OCI-LY3 (cell line): ENCODE data around the gene LRPPRC.

Experiments
- H2AFZ ChIP-seq: fragments of 200-600, 300-600 bp; shearing (Covaris generic); 2 replicates; pipeline ENCODE4 v1.6.0; 2014; ENCODE audit warnings: antibody characterized with exemption, low read depth, low read length
- H3K27ac ChIP-seq: fragments of 200-600, 300-600 bp; sonication (generic); 2 replicates; pipeline ENCODE4 v1.5.1; 2014; ENCODE audit warnings: mild to moderate bottlenecking, low read length, moderate library complexity, mixed read lengths
- H3K27me3 ChIP-seq: fragments of 200-600, 300-600 bp; sonication (generic); 2 replicates; pipeline ENCODE4 v1.6.1; 2014; ENCODE audit warnings: low read depth, low read length, mixed read lengths
- H3K36me3 ChIP-seq: fragments of 200-600, 300-600 bp; sonication (generic); replicated peaks from 2 replicates; pipeline ENCODE3; 2014; ENCODE audit warnings: low read depth, low read length, mixed read lengths
- H3K4me1 ChIP-seq: fragments of 300-600, 200-600 bp; sonication (generic); 2 replicates; pipeline ENCODE4 v1.6.1; 2014; ENCODE audit warnings: low read length, mixed read lengths
- H3K4me2 ChIP-seq: fragments of 200-600, 300-600 bp; sonication (generic); 2 replicates; pipeline ENCODE4 v1.6.1; 2014; ENCODE audit warnings: low read length, mixed read lengths
- H3K4me3 ChIP-seq: fragments of 300-600, 200-600 bp; sonication (generic); 2 replicates; pipeline ENCODE4 v1.5.1; 2014; ENCODE audit warnings: antibody characterized with exemption, mild to moderate bottlenecking, low read length, moderate library complexity
- H3K79me2 ChIP-seq: fragments of 300-600, 200-600 bp; shearing (Covaris generic); 2 replicates; pipeline ENCODE4 v1.6.1; 2014; ENCODE audit warnings: mild to moderate bottlenecking, low read length, mixed read lengths
- H3K9ac ChIP-seq: fragments of 300-600, 200-600 bp; shearing (Covaris generic); 2 replicates; pipeline ENCODE4 v1.6.0; 2014; ENCODE audit warnings: mild to moderate bottlenecking, low read length, moderate library complexity
- H3K9me3 ChIP-seq: fragments of 200-600, 300-600 bp; shearing (Covaris generic); 2 replicates; pipeline ENCODE4 v1.6.1; 2014; ENCODE audit warnings: low read length, mixed read lengths; ENCODE audit not compliant: insufficient read depth
- H4K20me1 ChIP-seq: fragments of 200-600, 300-600 bp; sonication (generic); 2 replicates; pipeline ENCODE4 v1.6.1; 2016; ENCODE audit warnings: low read length, mixed read lengths; ENCODE audit not compliant: insufficient read depth
- EZH2phosphoT487 ChIP-seq: fragments of 200-600 bp; shearing (Covaris generic); IDR thresholded peaks from 2 replicates; pipeline ENCODE4 v1.6.1; 2018; ENCODE audit warnings: antibody characterized with exemption, mixed run types, low read depth
- TF ChIP-seq, protein P1 (sequence below): fragments of 200-600, 300-600 bp; sonication (generic); IDR thresholded peaks from 2 replicates; pipeline ENCODE4 v1.5.1; 2014; ENCODE audit warnings: antibody characterized with exemption, low read length, low read depth

LRPPRC gene

GRCh38 chr2:43842866-43843226, 152.9 kb downstream of the LRPPRC start:
- no peak overlapping the region for H2AFZ ChIP-seq
- no peak overlapping the region for H3K4me3 ChIP-seq
- H3K9me3 ChIP-seq = no peaks in the 10 kb centered on the region
- H3K9ac ChIP-seq = no peak overlapping the region
- no peaks in the 10 kb centered on the region for H3K36me3 ChIP-seq
- no peaks in the 10 kb centered on the region for H4K20me1 ChIP-seq
- no peak overlapping the region for H3K27ac ChIP-seq
- H3K79me2 ChIP-seq = no peaks in the 10 kb centered on the region
- TF ChIP-seq, protein P1, sequence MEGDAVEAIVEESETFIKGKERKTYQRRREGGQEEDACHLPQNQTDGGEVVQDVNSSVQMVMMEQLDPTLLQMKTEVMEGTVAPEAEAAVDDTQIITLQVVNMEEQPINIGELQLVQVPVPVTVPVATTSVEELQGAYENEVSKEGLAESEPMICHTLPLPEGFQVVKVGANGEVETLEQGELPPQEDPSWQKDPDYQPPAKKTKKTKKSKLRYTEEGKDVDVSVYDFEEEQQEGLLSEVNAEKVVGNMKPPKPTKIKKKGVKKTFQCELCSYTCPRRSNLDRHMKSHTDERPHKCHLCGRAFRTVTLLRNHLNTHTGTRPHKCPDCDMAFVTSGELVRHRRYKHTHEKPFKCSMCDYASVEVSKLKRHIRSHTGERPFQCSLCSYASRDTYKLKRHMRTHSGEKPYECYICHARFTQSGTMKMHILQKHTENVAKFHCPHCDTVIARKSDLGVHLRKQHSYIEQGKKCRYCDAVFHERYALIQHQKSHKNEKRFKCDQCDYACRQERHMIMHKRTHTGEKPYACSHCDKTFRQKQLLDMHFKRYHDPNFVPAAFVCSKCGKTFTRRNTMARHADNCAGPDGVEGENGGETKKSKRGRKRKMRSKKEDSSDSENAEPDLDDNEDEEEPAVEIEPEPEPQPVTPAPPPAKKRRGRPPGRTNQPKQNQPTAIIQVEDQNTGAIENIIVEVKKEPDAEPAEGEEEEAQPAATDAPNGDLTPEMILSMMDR = no peak
- TF ChIP-seq EZH2phosphoT487 = no peak
- H3K4me1 ChIP-seq = no peaks in the 10 kb centered on the region
- H3K4me2 ChIP-seq = no peak overlapping the region
- no peaks in the 10 kb centered on the region for H3K27me3 ChIP-seq

GRCh38 chr2:43841949-43842865, 153.6 kb downstream of the LRPPRC start:
- H3K9me3 ChIP-seq = no peaks in the 10 kb centered on the region
- H3K4me2 ChIP-seq = no peak overlapping the region

DNA sequence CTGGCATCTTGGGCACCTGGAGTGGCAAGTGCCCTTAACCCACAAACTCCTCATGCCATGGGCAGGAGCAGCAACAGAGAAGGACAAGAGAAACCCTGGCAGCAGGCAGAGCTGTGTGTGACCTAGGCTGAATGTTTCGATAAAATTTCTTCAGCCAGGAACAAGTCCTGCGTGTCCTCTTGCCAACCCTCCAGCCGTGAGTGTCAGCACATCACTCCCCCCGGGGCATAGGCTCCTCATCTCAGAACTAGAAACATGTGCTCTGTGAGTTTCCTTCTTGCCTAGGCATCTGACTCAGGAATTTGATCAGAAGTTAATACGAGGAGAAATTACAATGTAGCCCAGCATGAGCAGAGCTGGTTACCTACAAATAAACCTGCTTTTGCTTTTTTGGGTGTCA, 154.8 kb downstream of the LRPPRC start:
- Histone ChIP-seq H3K4me3 (no peak overlapping the region), H2AFZ (no peak overlapping the region), H3K9me3 (no peaks in the 10 kb centered on the region), H3K9ac (no peak overlapping the region), H3K36me3 (no peaks in the 10 kb centered on the region), H3K4me1 (no peaks in the 10 kb centered on the region), H3K79me2 (no peaks in the 10 kb centered on the region), H3K27me3 (no peaks in the 10 kb centered on the region), H3K4me2 (no peak overlapping the region), H4K20me1 (no peaks in the 10 kb centered on the region), H3K27ac (no peak overlapping the region)
- TF ChIP-seq EZH2phosphoT487 = no peak
- TF ChIP-seq, protein P1 = no peak

More at GRCh38 chr2:43841949-43842865, 153.6 kb downstream of the LRPPRC start:
- Histone ChIP-seq H3K27ac (no peak overlapping the region), H2AFZ (no peak overlapping the region), H3K27me3 (no peaks in the 10 kb centered on the region), H4K20me1 (no peaks in the 10 kb centered on the region), H3K36me3 (no peaks in the 10 kb centered on the region), H3K9ac (no peak overlapping the region), H3K79me2 (no peaks in the 10 kb centered on the region), H3K4me1 (no peaks in the 10 kb centered on the region), H3K4me3 (no peak overlapping the region)
- TF ChIP-seq EZH2phosphoT487 = no peak
- TF ChIP-seq, protein P1 = no peak

DNA sequence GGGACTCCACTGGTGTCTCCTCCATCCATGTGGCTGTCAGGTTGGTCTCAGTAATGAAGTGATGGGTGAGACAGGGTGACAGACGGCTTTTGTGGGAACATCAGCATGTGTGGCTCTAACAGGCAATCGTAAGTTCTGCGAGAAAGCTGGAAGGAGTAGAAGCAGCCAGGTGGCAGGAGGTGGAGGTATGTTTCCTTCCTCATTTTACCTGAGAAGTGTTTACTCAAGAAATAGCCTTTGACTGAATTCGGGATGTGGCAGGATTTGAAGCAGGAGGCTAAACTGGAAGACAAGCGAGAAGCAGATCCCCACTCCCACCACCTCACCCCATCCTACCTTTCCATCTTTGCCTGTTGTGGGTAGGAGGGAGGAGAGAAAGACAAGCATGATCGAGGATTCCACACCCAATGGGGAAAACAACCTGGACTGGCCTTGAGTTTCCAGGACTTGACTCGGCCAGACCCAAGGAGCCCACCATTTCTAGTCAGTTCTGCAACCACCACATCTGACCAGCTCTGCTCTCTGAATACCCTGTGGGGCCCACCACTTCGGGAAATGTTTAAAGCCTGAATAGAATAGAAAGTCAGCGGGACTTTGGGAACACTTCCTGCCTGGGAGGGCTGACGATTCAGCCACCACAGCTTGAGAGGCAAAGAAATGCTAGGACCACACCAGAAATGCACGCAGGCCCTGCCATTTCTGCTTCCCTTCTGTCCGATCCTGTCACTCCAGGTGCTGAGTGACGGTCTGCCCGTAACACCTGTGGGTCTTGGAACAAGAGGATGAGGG, 155.8 kb downstream of the LRPPRC start:
- H3K4me2 ChIP-seq = no peak overlapping the region
- H4K20me1 ChIP-seq = no peaks in the 10 kb centered on the region
- no peaks in the 10 kb centered on the region for H3K9me3 ChIP-seq
- no peak overlapping the region for H3K4me3 ChIP-seq
- no peaks in the 10 kb centered on the region for H3K27me3 ChIP-seq
- no peak overlapping the region for H2AFZ ChIP-seq
- no peaks in the 10 kb centered on the region for H3K4me1 ChIP-seq
- H3K79me2 ChIP-seq = no peaks in the 10 kb centered on the region
- no peak overlapping the region for H3K9ac ChIP-seq
- no peak overlapping the region for H3K27ac ChIP-seq
- no peak for TF ChIP-seq EZH2phosphoT487
- TF ChIP-seq, protein P1 = no peak
- no peaks in the 10 kb centered on the region for H3K36me3 ChIP-seq
